ENCODE data around the gene SRXN1.

SRXN1 gene

DNA sequence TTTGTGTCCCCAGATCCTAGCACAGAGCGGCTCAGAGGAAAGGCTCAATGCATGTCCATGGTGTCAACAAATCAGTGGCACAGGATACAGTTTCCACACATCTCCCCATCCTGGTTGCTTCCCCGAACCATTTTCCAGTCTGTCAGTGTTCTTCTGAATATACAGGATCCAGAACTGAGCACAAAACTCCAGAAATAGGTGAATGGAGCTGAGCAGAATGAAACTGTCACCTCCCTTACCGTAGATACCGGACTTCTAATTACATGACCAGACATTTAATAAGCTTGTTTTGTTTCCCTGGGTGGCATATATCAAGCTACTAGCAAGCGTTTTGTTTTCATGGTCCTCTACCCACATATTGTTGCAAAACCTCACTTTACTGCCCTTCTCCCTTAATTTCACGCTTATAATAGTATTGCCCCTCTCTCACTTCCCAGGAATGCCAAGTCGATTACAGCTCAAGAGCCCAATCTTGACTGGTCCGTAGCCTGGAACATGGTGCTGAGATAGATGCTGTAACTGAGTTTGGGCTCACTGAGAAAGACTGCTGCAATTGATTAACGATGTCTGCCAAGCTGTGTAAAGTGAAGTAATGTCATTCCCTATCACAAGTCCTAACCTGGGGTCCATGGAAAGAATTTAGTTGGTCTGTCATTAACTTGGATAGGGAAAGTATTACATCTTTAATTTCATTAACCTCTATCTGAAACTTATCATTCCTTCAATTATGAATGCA, 34.6 kb upstream of the SRXN1 start:
- ATAC-seq (ENCODE audit: insufficient read depth, low read depth) (no peak), DNase-seq (no peak)
- TF ChIP-seq EZH2 (IDR thresholded peaks at IDR 0.05; ENCODE audit: borderline replicate concordance, low read depth, low read length, severe bottlenecking) (no peak), CTCF (IDR thresholded peaks at IDR 0.05; ENCODE audit: borderline replicate concordance, extremely low read depth, low read length, poor library complexity, severe bottlenecking) (no peak)
- no peaks in the 10 kb centered on the region for H3K4me1 ChIP-seq (ENCODE audit: insufficient read depth, low read length)
- no peak overlapping the region for H3K4me3 ChIP-seq (ENCODE audit: low read depth in 1 of 2, low read length in 2 of 2)
- H3K9me3 ChIP-seq (ENCODE audit: insufficient read depth, low read length, severe bottlenecking) = no peaks in the 10 kb centered on the region
- no peaks in the 10 kb centered on the region for H4K20me1 ChIP-seq (ENCODE audit: insufficient read depth, low read length)
- H2AFZ ChIP-seq (ENCODE audit: low read depth, low read length) = no peak overlapping the region
- no peaks in the 10 kb centered on the region for H3K79me2 ChIP-seq (ENCODE audit: insufficient read depth, low read length)
- H3K4me2 ChIP-seq (ENCODE audit: insufficient read depth, low read length) = no peak overlapping the region
- peaks cover 12% of the 10 kb centered on the region for H3K27me3 ChIP-seq (ENCODE audit: insufficient read depth, low read length, poor library complexity)
- no peak overlapping the region for H3K9ac ChIP-seq (ENCODE audit: low read depth, low read length)
- no peaks in the 10 kb centered on the region for H3K36me3 ChIP-seq (ENCODE audit: insufficient read depth, low read length)
- no peak overlapping the region for H3K27ac ChIP-seq (ENCODE audit: low read length)

DNA sequence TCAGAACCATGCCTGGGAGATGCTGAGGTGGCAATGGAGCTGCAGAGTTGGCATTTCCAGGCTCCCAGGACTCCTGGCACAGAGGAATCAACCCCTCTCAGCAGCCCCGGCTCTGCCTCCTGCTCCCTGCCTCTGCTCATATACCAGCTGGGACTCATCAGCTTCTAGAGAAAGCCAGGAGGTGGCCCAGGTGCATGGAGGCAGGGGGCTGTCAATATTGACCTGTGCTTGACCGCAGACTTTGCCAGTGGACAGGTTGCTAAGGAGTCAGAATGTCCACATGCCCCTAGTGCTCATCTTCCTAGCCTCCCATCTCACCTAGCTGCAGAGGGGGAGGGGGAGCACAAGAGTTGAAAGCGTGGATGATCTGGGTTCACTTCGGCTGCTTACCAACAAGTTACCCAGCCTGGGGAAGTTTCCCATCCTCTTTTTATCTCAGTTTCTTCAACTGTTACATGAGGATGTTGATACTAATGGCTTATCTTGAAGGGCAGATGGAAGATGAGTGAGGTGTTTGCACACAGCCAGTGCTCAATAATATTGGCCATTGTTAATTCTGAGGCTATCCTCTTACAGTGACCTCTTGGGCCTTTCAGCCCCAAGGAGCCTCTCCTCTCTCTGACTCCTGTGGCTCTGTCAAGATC, 31.8 kb upstream of the SRXN1 start:
- H3K36me3 ChIP-seq (ENCODE audit: insufficient read depth, low read length) = no peaks in the 10 kb centered on the region
- H3K9me3 ChIP-seq (ENCODE audit: insufficient read depth, low read length, severe bottlenecking) = no peaks in the 10 kb centered on the region
- no peak overlapping the region for H3K4me2 ChIP-seq (ENCODE audit: insufficient read depth, low read length)
- no peaks in the 10 kb centered on the region for H3K79me2 ChIP-seq (ENCODE audit: insufficient read depth, low read length)
- no peak for DNase-seq
- no peak overlapping the region for H2AFZ ChIP-seq (ENCODE audit: low read depth, low read length)
- H3K27me3 ChIP-seq (ENCODE audit: insufficient read depth, low read length, poor library complexity) = peaks cover 5% of the 10 kb centered on the region
- no peak overlapping the region for H3K9ac ChIP-seq (ENCODE audit: low read depth, low read length)
- TF ChIP-seq EZH2 (IDR thresholded peaks at IDR 0.05; ENCODE audit: borderline replicate concordance, low read depth, low read length, severe bottlenecking) = no peak
- no peak for TF ChIP-seq CTCF (IDR thresholded peaks at IDR 0.05; ENCODE audit: borderline replicate concordance, extremely low read depth, low read length, poor library complexity, severe bottlenecking)
- ATAC-seq (ENCODE audit: insufficient read depth, low read depth) = no peak
- H3K4me1 ChIP-seq (ENCODE audit: insufficient read depth, low read length) = no peaks in the 10 kb centered on the region
- H3K4me3 ChIP-seq (ENCODE audit: low read depth in 1 of 2, low read length in 2 of 2) = no peak overlapping the region
- no peaks in the 10 kb centered on the region for H4K20me1 ChIP-seq (ENCODE audit: insufficient read depth, low read length)
- no peak overlapping the region for H3K27ac ChIP-seq (ENCODE audit: low read length)

DNA sequence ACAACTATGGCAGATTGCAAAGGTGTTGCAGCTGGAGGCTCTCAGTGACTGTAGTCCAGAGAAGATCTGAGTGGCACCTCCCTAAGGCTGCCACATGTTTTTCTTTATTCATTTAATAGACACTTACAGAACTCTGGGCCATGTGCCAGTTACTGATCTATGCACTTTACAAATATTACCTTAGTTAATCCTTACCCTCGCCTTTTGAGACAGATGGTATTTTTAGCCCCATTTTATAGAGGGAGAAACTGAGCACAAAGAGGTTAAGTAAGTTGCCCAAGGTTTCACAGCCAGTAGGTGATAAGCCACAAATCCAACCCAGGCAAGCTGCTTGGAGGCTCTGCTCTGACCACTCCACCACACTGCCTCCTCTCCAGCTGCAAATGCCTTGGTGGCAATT, 29.1 kb upstream of the SRXN1 start:
- H3K79me2 ChIP-seq (ENCODE audit: insufficient read depth, low read length) = no peaks in the 10 kb centered on the region
- no peaks in the 10 kb centered on the region for H3K36me3 ChIP-seq (ENCODE audit: insufficient read depth, low read length)
- H3K27me3 ChIP-seq (ENCODE audit: insufficient read depth, low read length, poor library complexity) = no peaks in the 10 kb centered on the region
- no peak overlapping the region for H3K4me3 ChIP-seq (ENCODE audit: low read depth in 1 of 2, low read length in 2 of 2)
- no peak for TF ChIP-seq CTCF (IDR thresholded peaks at IDR 0.05; ENCODE audit: borderline replicate concordance, extremely low read depth, low read length, poor library complexity, severe bottlenecking)
- no peak for TF ChIP-seq EZH2 (IDR thresholded peaks at IDR 0.05; ENCODE audit: borderline replicate concordance, low read depth, low read length, severe bottlenecking)
- DNase-seq (no peak), ATAC-seq (ENCODE audit: insufficient read depth, low read depth) (no peak)
- no peak overlapping the region for H3K9ac ChIP-seq (ENCODE audit: low read depth, low read length)
- no peak overlapping the region for H3K4me2 ChIP-seq (ENCODE audit: insufficient read depth, low read length)
- H2AFZ ChIP-seq (ENCODE audit: low read depth, low read length) = no peak overlapping the region
- no peaks in the 10 kb centered on the region for H3K4me1 ChIP-seq (ENCODE audit: insufficient read depth, low read length)
- no peaks in the 10 kb centered on the region for H4K20me1 ChIP-seq (ENCODE audit: insufficient read depth, low read length)
- no peak overlapping the region for H3K27ac ChIP-seq (ENCODE audit: low read length)
- H3K9me3 ChIP-seq (ENCODE audit: insufficient read depth, low read length, severe bottlenecking) = no peaks in the 10 kb centered on the region
